Panc1 (cell line): ENCODE data around the gene PRPF40A. TPM values are rescaled to one million over a fixed set of nuclear protein-coding genes. Genes with fewer than 3 reads are reported as not detected.

ENCODE experiments used
- ATAC-seq: fragments of 200-7000 bp; cut with Tn5 transposase; 2 replicates; pipeline ENCODE4 v1.9.1; 2020; ENCODE audit warnings: mild to moderate bottlenecking, moderate library complexity
- BruUV-seq: library from RNA; stranded (reverse); fragments of 400-500 nt; replicated peaks from 2 replicates; lab custom pipeline; 2021; lab: Mats Ljungman, UMichigan
- CTCF ChIA-PET: fragments of 300-600 bp; sonication (Branson Sonifier 250); formaldehyde crosslinking; loops from one replicate; lab custom pipeline; 2022; ENCODE audit warnings: antibody characterized with exemption; lab: Charles Lee
- POLR2A ChIA-PET: fragments of 300-600 bp; sonication (Branson Sonifier 250); formaldehyde crosslinking; loops from one replicate; lab custom pipeline; 2022; ENCODE audit warnings: antibody characterized with exemption; lab: Charles Lee
- DNase-seq: peaks from one replicate; pipeline ENCODE4 v3.0.0-alpha.2; 2010; ENCODE audit warnings: low read depth, low spot score
- H3K27ac ChIP-seq: 2 replicates; pipeline ENCODE4 v1.5.1; 2011; ENCODE audit warnings: mild to moderate bottlenecking, low read length, inconsistent platforms
- H3K27me3 ChIP-seq: fragments of 200-500 bp; sonication (Bioruptor generic); 2 replicates; pipeline ENCODE4 v1.6.0; 2014; ENCODE audit warnings: low read length, inconsistent platforms; ENCODE audit not compliant: control insufficient read depth, insufficient read depth
- H3K36me3 ChIP-seq: fragments of 200-500 bp; sonication (Bioruptor generic); 2 replicates; pipeline ENCODE4 v1.5.1; 2014; ENCODE audit warnings: inconsistent platforms, mild to moderate bottlenecking, low read length, moderate library complexity; ENCODE audit not compliant: control insufficient read depth, insufficient read depth
- H3K4me1 ChIP-seq: 2 replicates; pipeline ENCODE4 v1.5.1; 2011; ENCODE audit warnings: inconsistent platforms, mild to moderate bottlenecking, low read length, moderate library complexity; ENCODE audit not compliant: control insufficient read depth, insufficient read depth
- H3K4me3 ChIP-seq, 2 experiments: 2 replicates each; pipeline ENCODE4 v1.5.1; 2011 to 2012; ENCODE audit warnings: low read depth in 2 of 2, low read length in 2 of 2, mild to moderate bottlenecking in 2 of 2, inconsistent platforms in 1 of 2, moderate library complexity in 1 of 2
- H3K9me3 ChIP-seq: fragments of 200-500 bp; sonication (Bioruptor generic); 2 replicates; pipeline ENCODE4 v1.5.1; 2014; ENCODE audit warnings: low read depth, mild to moderate bottlenecking, inconsistent platforms, low read length, moderate library complexity; ENCODE audit not compliant: control insufficient read depth, insufficient read depth
- POLR2AphosphoS5 ChIP-seq: IDR thresholded peaks from 2 replicates; pipeline ENCODE4 v1.6.1; 2012; ENCODE audit warnings: mild to moderate bottlenecking, low read depth, low read length, moderate library complexity
- SIN3A ChIP-seq: IDR thresholded peaks from 2 replicates; pipeline ENCODE4 v1.6.1; 2012; ENCODE audit warnings: low read depth, mild to moderate bottlenecking, low read length, moderate library complexity, borderline replicate concordance; ENCODE audit not compliant: insufficient read depth
- TCF7L2 ChIP-seq: IDR thresholded peaks from 2 replicates; pipeline ENCODE4 v1.6.1; 2011; ENCODE audit warnings: mild to moderate bottlenecking, low read depth, low read length, inconsistent platforms
- in situ Hi-C: cut with HindIII; loops from 2 replicates; pipeline ENCODE4 v1.10.0; 2016; ENCODE audit warnings: low sequenced_read_pairs, low pct_unique_long_range_greater_than_20kb
- intact Hi-C: fragments of 100-400 bp; cut with micrococcal nuclease; formaldehyde crosslinking; loops from one replicate; pipeline ENCODE4 v1.10.0; 2022; ENCODE audit not compliant: unreplicated experiment
- total RNA-seq: library from RNA; stranded (reverse); gene quantifications from one replicate; pipeline ENCODE4 v1.2.1, GENCODE V29; 2021; ENCODE audit not compliant: unreplicated experiment
- TF ChIP-seq, protein P1 (sequence below), 2 experiments: IDR thresholded peaks; 2 replicates each; pipeline ENCODE4 v1.6.1; 2011 to 2012; ENCODE audit warnings: low read depth in 2 of 2, control low read depth in 1 of 2, low read length in 1 of 2, mild to moderate bottlenecking in 1 of 2, moderate library complexity in 1 of 2; ENCODE audit not compliant: insufficient read depth in 1 of 2
- TF ChIP-seq, protein P2 (sequence below): fragments of 450-650 bp; IDR thresholded peaks from 2 replicates; pipeline ENCODE4 v1.5.1; 2017; ENCODE audit warnings: mild to moderate bottlenecking

Gene PRPF40A
- total RNA-seq, 1 experiment from 2014 or later = 142 TPM

DNA sequence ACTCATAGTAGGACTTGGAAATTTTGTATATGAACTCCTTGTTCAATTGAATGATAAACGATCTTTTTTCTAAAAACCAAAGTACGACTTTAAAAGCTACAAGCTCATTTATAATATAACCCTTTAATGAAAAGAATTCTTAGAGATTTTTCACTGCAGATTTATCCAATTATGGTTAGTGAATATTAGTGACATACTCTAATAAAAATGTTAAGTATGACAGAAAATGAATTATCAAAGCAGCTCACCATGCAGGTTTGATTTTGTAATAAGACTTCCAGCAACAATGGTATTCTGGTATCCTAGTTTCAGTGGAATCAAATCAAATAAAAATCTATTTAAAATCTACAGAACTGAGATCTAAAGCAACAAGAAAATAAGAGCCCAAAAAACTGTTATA, 38.5 kb downstream of the PRPF40A start:
- TF ChIP-seq SIN3A (no peak), TCF7L2 (no peak), POLR2AphosphoS5 (no peak)
- TF ChIP-seq, protein P1, sequence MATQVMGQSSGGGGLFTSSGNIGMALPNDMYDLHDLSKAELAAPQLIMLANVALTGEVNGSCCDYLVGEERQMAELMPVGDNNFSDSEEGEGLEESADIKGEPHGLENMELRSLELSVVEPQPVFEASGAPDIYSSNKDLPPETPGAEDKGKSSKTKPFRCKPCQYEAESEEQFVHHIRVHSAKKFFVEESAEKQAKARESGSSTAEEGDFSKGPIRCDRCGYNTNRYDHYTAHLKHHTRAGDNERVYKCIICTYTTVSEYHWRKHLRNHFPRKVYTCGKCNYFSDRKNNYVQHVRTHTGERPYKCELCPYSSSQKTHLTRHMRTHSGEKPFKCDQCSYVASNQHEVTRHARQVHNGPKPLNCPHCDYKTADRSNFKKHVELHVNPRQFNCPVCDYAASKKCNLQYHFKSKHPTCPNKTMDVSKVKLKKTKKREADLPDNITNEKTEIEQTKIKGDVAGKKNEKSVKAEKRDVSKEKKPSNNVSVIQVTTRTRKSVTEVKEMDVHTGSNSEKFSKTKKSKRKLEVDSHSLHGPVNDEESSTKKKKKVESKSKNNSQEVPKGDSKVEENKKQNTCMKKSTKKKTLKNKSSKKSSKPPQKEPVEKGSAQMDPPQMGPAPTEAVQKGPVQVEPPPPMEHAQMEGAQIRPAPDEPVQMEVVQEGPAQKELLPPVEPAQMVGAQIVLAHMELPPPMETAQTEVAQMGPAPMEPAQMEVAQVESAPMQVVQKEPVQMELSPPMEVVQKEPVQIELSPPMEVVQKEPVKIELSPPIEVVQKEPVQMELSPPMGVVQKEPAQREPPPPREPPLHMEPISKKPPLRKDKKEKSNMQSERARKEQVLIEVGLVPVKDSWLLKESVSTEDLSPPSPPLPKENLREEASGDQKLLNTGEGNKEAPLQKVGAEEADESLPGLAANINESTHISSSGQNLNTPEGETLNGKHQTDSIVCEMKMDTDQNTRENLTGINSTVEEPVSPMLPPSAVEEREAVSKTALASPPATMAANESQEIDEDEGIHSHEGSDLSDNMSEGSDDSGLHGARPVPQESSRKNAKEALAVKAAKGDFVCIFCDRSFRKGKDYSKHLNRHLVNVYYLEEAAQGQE (IDR thresholded peaks at IDR 0.05; ENCODE audit: insufficient read depth in 1 of 2, low read depth in 2 of 2, low read length in 1 of 2) = no peak
- TF ChIP-seq, protein P2, sequence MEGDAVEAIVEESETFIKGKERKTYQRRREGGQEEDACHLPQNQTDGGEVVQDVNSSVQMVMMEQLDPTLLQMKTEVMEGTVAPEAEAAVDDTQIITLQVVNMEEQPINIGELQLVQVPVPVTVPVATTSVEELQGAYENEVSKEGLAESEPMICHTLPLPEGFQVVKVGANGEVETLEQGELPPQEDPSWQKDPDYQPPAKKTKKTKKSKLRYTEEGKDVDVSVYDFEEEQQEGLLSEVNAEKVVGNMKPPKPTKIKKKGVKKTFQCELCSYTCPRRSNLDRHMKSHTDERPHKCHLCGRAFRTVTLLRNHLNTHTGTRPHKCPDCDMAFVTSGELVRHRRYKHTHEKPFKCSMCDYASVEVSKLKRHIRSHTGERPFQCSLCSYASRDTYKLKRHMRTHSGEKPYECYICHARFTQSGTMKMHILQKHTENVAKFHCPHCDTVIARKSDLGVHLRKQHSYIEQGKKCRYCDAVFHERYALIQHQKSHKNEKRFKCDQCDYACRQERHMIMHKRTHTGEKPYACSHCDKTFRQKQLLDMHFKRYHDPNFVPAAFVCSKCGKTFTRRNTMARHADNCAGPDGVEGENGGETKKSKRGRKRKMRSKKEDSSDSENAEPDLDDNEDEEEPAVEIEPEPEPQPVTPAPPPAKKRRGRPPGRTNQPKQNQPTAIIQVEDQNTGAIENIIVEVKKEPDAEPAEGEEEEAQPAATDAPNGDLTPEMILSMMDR = no peak
- Histone ChIP-seq H3K27ac (no peak overlapping the region), H3K4me3 (no peak overlapping the region), H3K27me3 (no peaks in the 10 kb centered on the region), H3K4me1 (no peaks in the 10 kb centered on the region), H3K9me3 (no peaks in the 10 kb centered on the region), H3K36me3 (peaks cover 59% of the 10 kb centered on the region)
- no TSS peak for BruUV-seq
- intact Hi-C loops = no loop called here
- ChIA-PET POLR2A (no interaction called here), CTCF (no interaction called here)
- ATAC-seq = no peak
- no peak for DNase-seq
- in situ Hi-C loops = no loop called here

GRCh38 chr2:152676461-152676860, 40.8 kb downstream of the PRPF40A start:
- in situ Hi-C loops (no loop called here), intact Hi-C loops (no loop called here)
- Histone ChIP-seq H3K36me3 (peaks cover 80% of the 10 kb centered on the region), H3K27ac (no peak overlapping the region), H3K4me1 (no peaks in the 10 kb centered on the region), H3K27me3 (no peaks in the 10 kb centered on the region), H3K4me3 (no peak overlapping the region), H3K9me3 (no peaks in the 10 kb centered on the region)
- ChIA-PET CTCF (no interaction called here), POLR2A (no interaction called here)
- no peak; the same call in 1 of the 2 replicates for ATAC-seq
- no TSS peak for BruUV-seq
- DNase-seq = no peak
- TF ChIP-seq SIN3A = no peak
- TF ChIP-seq POLR2AphosphoS5 = no peak
- TF ChIP-seq, protein P1 (IDR thresholded peaks at IDR 0.05; ENCODE audit: insufficient read depth in 1 of 2, low read depth in 2 of 2, low read length in 1 of 2) = no peak
- TF ChIP-seq, protein P2 = no peak
- no peak for TF ChIP-seq TCF7L2
